HepG2 (cell line): Measurements from ENCODE around the gene ZNF730. TPM values are rescaled to one million over a fixed set of nuclear protein-coding genes. Genes with fewer than 3 reads are reported as not detected.

Experiments
- ATAC-seq: fragments of 200-7000 bp; cut with Tn5 transposase; 3 replicates; pipeline ENCODE4 v1.9.1; 2020; ENCODE audit warnings: mild to moderate bottlenecking, moderate library complexity
- Bru-seq: library from RNA; stranded (reverse); fragments of 400-500 nt; gene quantifications from one replicate; lab custom pipeline; 2021; lab: Mats Ljungman, UMichigan
- BruChase-seq, 2 experiments: library from RNA; stranded (reverse); fragments of 400-500 nt; gene quantifications; one replicate each; lab custom pipeline; 2021; lab: Mats Ljungman, UMichigan
- BruUV-seq: library from RNA; stranded (reverse); fragments of 400-500 nt; replicated peaks from 2 replicates; lab custom pipeline; 2021; lab: Mats Ljungman, UMichigan
- CTCF ChIA-PET: fragments of 300-600 bp; formaldehyde crosslinking; extraction: SDS; loops from one replicate; lab custom pipeline; 2021; ENCODE audit warnings: low total read pairs, inconsistent platforms, low intra/inter-chr PET ratio; lab: Yijun Ruan, JAX
- POLR2A ChIA-PET: fragments of 350-600 bp; sonication (Branson Sonifier 250); formaldehyde crosslinking; loops from one replicate; lab custom pipeline; 2020; ENCODE audit warnings: antibody characterized with exemption, inconsistent platforms; lab: Yijun Ruan, JAX
- DNase-seq: peaks from one replicate; pipeline ENCODE4 v3.0.0-alpha.2; 2015; ENCODE audit warnings: low spot score
- FAIRE-seq: peaks from 3 replicates; lab custom pipeline; 2011; peaks lifted over from hg19 to GRCh38; lab: Jason Lieb, UNC
- H2AFZ ChIP-seq: one replicate; pipeline ENCODE4 v1.6.1; 2011; ENCODE audit warnings: low read length, inconsistent platforms
- H3K27ac ChIP-seq: fragments of 300-600 bp; 3 replicates; pipeline ENCODE4 v1.8.0; 2011; ENCODE audit warnings: mixed run types, mild to moderate bottlenecking, mixed read lengths, low read length, inconsistent platforms; ENCODE audit not compliant: insufficient read depth; ENCODE audit errors: extremely low read length
- H3K27me3 ChIP-seq, 2 experiments: fragments of 200-600 bp in 1 of 2; 2 replicates in 1 of 2; 3 replicates in 1 of 2; pipeline versions ENCODE4 v1.6.0 to v1.8.0; 2011; ENCODE audit warnings: low read length in 2 of 2, mild to moderate bottlenecking in 2 of 2, moderate library complexity in 2 of 2, inconsistent platforms in 1 of 2; ENCODE audit not compliant: insufficient read depth in 2 of 2, control insufficient read depth in 1 of 2
- H3K36me3 ChIP-seq, 2 experiments: fragments of 200-600 bp in 1 of 2; replicated peaks in 1 of 2; 2 replicates in 1 of 2; 3 replicates in 1 of 2; pipeline versions ENCODE4 v1.5.1 to v1.8.0; 2011; ENCODE audit warnings: low read length in 2 of 2, inconsistent platforms in 1 of 2; ENCODE audit not compliant: insufficient read depth in 2 of 2, control insufficient read depth in 1 of 2
- H3K4me1 ChIP-seq: 2 replicates; pipeline ENCODE4 v1.5.1; 2012; ENCODE audit warnings: low read length, inconsistent platforms; ENCODE audit not compliant: insufficient read depth
- H3K4me2 ChIP-seq: 2 replicates; pipeline ENCODE4 v1.6.0; 2011; ENCODE audit warnings: low read depth, low read length, inconsistent platforms
- H3K4me3 ChIP-seq, 3 experiments: fragments of 200-600 bp in 1 of 3; sonication (generic), shearing (Covaris generic) in 1 of 3; replicated peaks in 1 of 3; 2 replicates each; pipeline ENCODE4 v1.5.1; 2011 to 2016; ENCODE audit warnings: low read length in 3 of 3, inconsistent platforms in 2 of 3, low read depth in 2 of 3, mild to moderate bottlenecking in 2 of 3, control low read depth in 1 of 3, mixed read lengths in 1 of 3; ENCODE audit not compliant: insufficient read depth in 1 of 3
- H3K79me2 ChIP-seq: one replicate; pipeline ENCODE4 v1.6.1; 2011; ENCODE audit warnings: low read length, inconsistent platforms; ENCODE audit not compliant: insufficient read depth
- H3K9ac ChIP-seq: 2 replicates; pipeline ENCODE4 v1.6.0; 2011; ENCODE audit warnings: mild to moderate bottlenecking, low read depth, low read length, inconsistent platforms; ENCODE audit not compliant: insufficient read depth
- H3K9me3 ChIP-seq: 2 replicates; pipeline ENCODE4 v1.5.1; 2012; ENCODE audit warnings: mild to moderate bottlenecking, low read length
- H4K20me1 ChIP-seq: 2 replicates; pipeline ENCODE4 v1.6.0; 2011; ENCODE audit warnings: inconsistent platforms, mild to moderate bottlenecking, low read length, moderate library complexity; ENCODE audit not compliant: insufficient read depth
- CEBPB ChIP-seq: IDR thresholded peaks from 2 replicates; pipeline ENCODE4 v1.6.1; 2011; ENCODE audit warnings: low read depth, low read length, improper control_type of control experiment, borderline replicate concordance
- FOXO1 ChIP-seq: sonication (generic); formaldehyde crosslinking; IDR thresholded peaks from 2 replicates; pipeline ENCODE4 v1.4.0; 2020; ENCODE audit warnings: missing genetic modification reagents
- MAZ ChIP-seq, 2 experiments: sonication (generic) in 1 of 2; formaldehyde crosslinking in 1 of 2; IDR thresholded peaks; 2 replicates each; pipeline versions ENCODE4 v1.5.0 to v1.6.1; 2012 to 2020; ENCODE audit warnings: low read depth in 2 of 2, mild to moderate bottlenecking in 2 of 2, borderline replicate concordance in 1 of 2, improper control_type of control experiment in 1 of 2, low read length in 1 of 2, missing genetic modification reagents in 1 of 2, moderate library complexity in 1 of 2
- MTERF4 ChIP-seq: sonication (generic); formaldehyde crosslinking; IDR thresholded peaks from 2 replicates; pipeline ENCODE4 v1.8.0; 2023; ENCODE audit warnings: mild to moderate bottlenecking, missing genetic modification reagents
- NR2F2 ChIP-seq: IDR thresholded peaks from 2 replicates; pipeline ENCODE4 v1.6.1; 2012; ENCODE audit warnings: low read depth, inconsistent platforms, borderline replicate concordance
- SMAD3 ChIP-seq: sonication (generic); formaldehyde crosslinking; IDR thresholded peaks from 2 replicates; pipeline ENCODE4 v1.4.0; 2020; ENCODE audit warnings: missing genetic modification reagents
- SP2 ChIP-seq: sonication (generic); formaldehyde crosslinking; IDR thresholded peaks from 2 replicates; pipeline ENCODE4 v1.5.1; 2020; ENCODE audit warnings: mild to moderate bottlenecking, missing genetic modification reagents
- SUZ12 ChIP-seq: fragments of 150-350 bp; IDR thresholded peaks from 2 replicates; pipeline ENCODE4 v1.6.1; 2014; ENCODE audit warnings: low read depth, low read length
- ZFX ChIP-seq: sonication (generic); formaldehyde crosslinking; IDR thresholded peaks from 2 replicates; pipeline ENCODE4 v1.4.0; 2020; ENCODE audit warnings: mild to moderate bottlenecking, low read depth, missing genetic modification reagents, moderate library complexity
- ZNF768 ChIP-seq: sonication (generic); formaldehyde crosslinking; IDR thresholded peaks from 2 replicates; pipeline ENCODE4 v1.4.0; 2020; ENCODE audit warnings: missing genetic modification reagents
- WGBS: methylation state at CpG from one replicate; pipeline ENCODE4 v1.1.6; 2017; ENCODE audit warnings: low lambda C conversion rate; 5-methylcytosine and 5-hydroxymethylcytosine counted together
- in situ Hi-C: cut with HindIII; loops from 2 replicates; pipeline ENCODE4 v1.10.0; 2017; ENCODE audit warnings: low pct_unique_long_range_greater_than_20kb; ENCODE audit not compliant: extremely low pct_ligation_motif_present
- intact Hi-C: fragments of 100-400 bp; cut with micrococcal nuclease; formaldehyde crosslinking; loops from one replicate; pipeline ENCODE4 v1.10.0; 2022; ENCODE audit not compliant: unreplicated experiment
- long read RNA-seq, 2 experiments: library from RNA in 1 of 2; library from polyadenylated mRNA in 1 of 2; stranded (forward) in 1 of 2; unstranded in 1 of 2; transcript quantifications; one replicate each; pipeline ENCODE4 v2.0.0, GENCODE V29; 2019 to 2022
- polyA minus RNA-seq, 3 experiments: library from RNA; depleted of rRNA, polyadenylated mRNA; stranded (reverse); fragments of >200 nt; gene quantifications; 2 replicates each; pipeline ENCODE4 v1.2.3, GENCODE V29; 2011; ENCODE audit warnings: low replicate concordance in 1 of 3
- polyA plus RNA-seq, 8 experiments: library from polyadenylated mRNA; depleted of rRNA in 3 of 8; stranded (reverse) in 7 of 8; unstranded in 1 of 8; fragments of >200 nt; fragmentation: Illumina TruSeq in 4 of 8; extraction: Trizol in 4 of 8; gene quantifications; 2 replicates each; pipeline versions ENCODE4 v1.2.1 to v1.2.3, GENCODE V29; 2011 to 2016; ENCODE audit warnings: low read depth in 4 of 8, missing spikeins in 1 of 8, mixed read lengths in 1 of 8; ENCODE audit not compliant: insufficient read depth in 1 of 8
- total RNA-seq, 5 experiments: library from RNA; depleted of rRNA; stranded (reverse); fragments of >200 nt; fragmentation: Illumina TruSeq; extraction: Trizol; gene quantifications; 2 replicates each; pipeline ENCODE4 v1.2.3, GENCODE V29; 2016; ENCODE audit warnings: low read depth in 1 of 5

The ZNF730 gene
- total RNA-seq (2016; rRNA removed; fragmentation: Illumina TruSeq; extraction: Trizol): 0.07 and 0.08 TPM in 2 replicates
- not detected in 2 replicates for total RNA-seq (2016; cell fraction: cytosol; rRNA removed; fragmentation: Illumina TruSeq; extraction: Trizol; ENCODE audit: low read depth)
- 0.15 and 0.26 TPM in 2 replicates for total RNA-seq (2016; cell fraction: insoluble cytoplasmic fraction; rRNA removed; fragmentation: Illumina TruSeq; extraction: Trizol)
- not detected in 2 replicates for total RNA-seq (2016; cell fraction: membrane; rRNA removed; fragmentation: Illumina TruSeq; extraction: Trizol)
- 0.16 TPM in 1 of 2 replicates, not detected in the other for total RNA-seq (2016; cell fraction: nucleus; rRNA removed; fragmentation: Illumina TruSeq; extraction: Trizol)
- not detected in 2 replicates for polyA plus RNA-seq (2011; rRNA removed)
- polyA plus RNA-seq (2011; cell fraction: cytosol; rRNA removed): not detected in 2 replicates
- polyA plus RNA-seq (2011; cell fraction: nucleus; rRNA removed): not detected in 2 replicates
- polyA plus RNA-seq (2012): not detected in 2 replicates
- not detected in 2 replicates for polyA plus RNA-seq (2016; cell fraction: cytosol; fragmentation: Illumina TruSeq; extraction: Trizol; ENCODE audit: low read depth)
- not detected in 2 replicates for polyA plus RNA-seq (2016; cell fraction: insoluble cytoplasmic fraction; fragmentation: Illumina TruSeq; extraction: Trizol; ENCODE audit: low read depth)
- not detected in 2 replicates for polyA plus RNA-seq (2016; cell fraction: membrane; fragmentation: Illumina TruSeq; extraction: Trizol; ENCODE audit: low read depth)
- not detected in 2 replicates for polyA plus RNA-seq (2016; cell fraction: nucleus; fragmentation: Illumina TruSeq; extraction: Trizol; ENCODE audit: insufficient read depth, low read depth)
- polyA minus RNA-seq (2011; rRNA and poly(A)+ RNA removed; ENCODE audit: low replicate concordance): not detected in 2 replicates
- not detected in 2 replicates for polyA minus RNA-seq (2011; cell fraction: cytosol; rRNA and poly(A)+ RNA removed)
- not detected in 2 replicates for polyA minus RNA-seq (2011; cell fraction: nucleus; rRNA and poly(A)+ RNA removed)
- percentile 10 among the genes with signal in this experiment for Bru-seq, nascent RNA
- BruChase-seq, experiment 1, labeled RNA remaining after a 6-hour chase: percentile 3 among the genes with signal in this experiment
- BruChase-seq, experiment 2, labeled RNA remaining after a 2-hour chase: percentile 6 among the genes with signal in this experiment
- long read RNA-seq, experiment 1: 0 reads
- long read RNA-seq, experiment 2: 0 reads

- TF ChIP-seq ZFX (CRISPR knock-in tag) (peak; percentile 18; the same call in 1 of the 2 replicates), CEBPB (no peak), FOXO1 (no peak), MTERF4 (CRISPR knock-in tag) (no peak), ZNF768 (peak; percentile 75; the same call in 1 of the 2 replicates), NR2F2 (no peak), SUZ12 (no peak), SMAD3 (CRISPR knock-in tag) (no peak), MAZ (IDR thresholded peaks at IDR 0.05; ENCODE audit: borderline replicate concordance, low read depth, low read length) (no peak), MAZ (CRISPR knock-in tag; IDR thresholded peaks at IDR 0.05; ENCODE audit: low read depth) (no peak), SP2 (CRISPR knock-in tag) (0 out of 2 replicates have a peak, but pooled peaks have one; percentile 39)
- no TSS peak for BruUV-seq
- Histone ChIP-seq H3K4me2 (peak within 1 kb of the TSS; percentile 60), H3K27me3 (no peaks in the 10 kb centered on the region), H3K4me3 (peak within 1 kb of the TSS in 2 of 3 experiments; percentile 33 to 36; a peak in 3 of 6 replicates), H3K9me3 (peaks cover 70% of the 10 kb centered on the region), H3K4me1 (no peaks in the 10 kb centered on the region), H2AFZ (no peak within 1 kb of the TSS), H3K27ac (no peak within 1 kb of the TSS), H4K20me1 (no peaks in the 10 kb centered on the region), H3K36me3 (no peaks in the 10 kb centered on the region), H3K79me2 (no peaks in the 10 kb centered on the region), H3K9ac (no peak within 1 kb of the TSS)
- CTCF ChIA-PET: no interaction called here
- 32% methylated on average over 15 of the region's 44 CpGs for WGBS
- DNase-seq (no peak), ATAC-seq (peak; percentile 69), FAIRE-seq (no peak)
- POLR2A ChIA-PET: no interaction called here
- in situ Hi-C loops: no loop called here
- intact Hi-C loops: no loop called here
Observed at GRCh38 chr19:23116802-23117571, at the start of gene ZNF730. TSS of gene ZNF730 (plus strand) at chr19:23117025. CDS start at chr19:23117174, 149 bp downstream.
